ENCODE data around the gene DUS1L. TPM values are rescaled to one million over a fixed set of nuclear protein-coding genes. Genes with fewer than 3 reads are reported as not detected.

The DUS1L gene
- total RNA-seq, 1 experiment from 2014 or later, result 176 TPM

DNA sequence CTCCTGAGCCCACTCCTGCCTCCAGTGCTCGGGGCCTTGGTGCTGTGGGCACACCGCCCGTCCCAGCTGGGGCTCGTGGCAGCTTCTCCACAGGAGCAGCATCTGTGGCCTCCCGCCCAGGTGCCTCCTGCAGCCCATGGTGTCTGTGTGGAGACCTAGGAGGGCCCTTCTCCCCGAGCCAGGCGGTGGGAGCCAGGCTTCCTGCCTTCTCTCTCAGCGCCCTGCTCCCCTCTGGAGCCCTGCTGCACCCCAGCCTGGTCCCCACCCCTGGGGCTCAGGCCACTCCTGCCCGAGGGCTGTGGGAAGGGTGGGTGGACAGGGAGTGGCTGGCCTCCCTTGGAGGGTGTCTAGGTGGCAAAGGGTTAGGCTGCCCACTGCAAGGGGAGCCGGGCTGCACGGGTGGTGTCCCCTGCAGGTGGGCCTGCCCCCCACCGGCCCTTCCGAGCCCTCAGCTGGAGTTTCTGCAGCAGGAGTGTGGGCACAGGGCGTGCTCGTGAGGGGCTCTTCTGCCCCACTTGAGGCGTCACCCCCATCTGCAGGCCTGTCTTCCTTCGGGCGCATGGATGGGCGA lies 53.9 kb downstream of the DUS1L start:
- CTCF ChIA-PET, result interaction anchor here (1.1 kb wide), 1 partner anchor 8 kb away, joined by 4 read pairs; no protein-coding TSS in a partner anchor
- Histone ChIP-seq H3K36me3 (ENCODE audit: control insufficient read depth in 1 of 2, insufficient read depth in 2 of 2, low read length in 2 of 2) (no peaks in the 10 kb centered on the region), H3K9me3 (ENCODE audit: control insufficient read depth in 1 of 2, insufficient read depth in 1 of 2, low read depth in 1 of 2, low read length in 2 of 2) (no peaks in the 10 kb centered on the region), H2AFZ (ENCODE audit: low read depth, low read length, poor library complexity, severe bottlenecking) (no peak overlapping the region), H4K20me1 (ENCODE audit: insufficient read depth) (no peaks in the 10 kb centered on the region), H3K9ac (ENCODE audit: low read length) (no peak overlapping the region), H3K27me3 (ENCODE audit: insufficient read depth, low read length) (no peaks in the 10 kb centered on the region), H3K4me2 (ENCODE audit: low read length) (no peak overlapping the region), H3K79me2 (ENCODE audit: insufficient read depth, low read length) (no peaks in the 10 kb centered on the region), H3K9me2 (ENCODE audit: insufficient read depth) (no peaks in the 10 kb centered on the region), H3K27ac (ENCODE audit: low read depth, low read length) (no peak overlapping the region), H3K4me1 (ENCODE audit: control insufficient read depth in 1 of 2, insufficient read depth in 2 of 2, low read length in 2 of 2) (no peaks in the 10 kb centered on the region), H3K4me3 (replicated peaks in 1 of 2; ENCODE audit: low read depth in 1 of 2, low read length in 2 of 2) (no peak overlapping the region)
- intact Hi-C loops (cut with micrococcal nuclease), result no loop called here
- no peak for ATAC-seq
- POLR2A ChIA-PET, result no interaction called here
- RAD21 ChIA-PET (ENCODE audit: low non-redundant PET in 1 of 2, low total read pairs in 2 of 2, uncharacterized antibody in 2 of 2, unreplicated experiment in 2 of 2), result no interaction called here
- DNase-seq (ENCODE audit: low read depth, low spot score), result no peak
- no TSS peak for BruUV-seq (replicated peaks)
- TF ChIP-seq CBX3 (IDR thresholded peaks at IDR 0.05; ENCODE audit: low read depth), result no peak
- TF ChIP-seq SRF (IDR thresholded peaks at IDR 0.05; ENCODE audit: low read depth), result no peak
- TF ChIP-seq, protein P1, sequence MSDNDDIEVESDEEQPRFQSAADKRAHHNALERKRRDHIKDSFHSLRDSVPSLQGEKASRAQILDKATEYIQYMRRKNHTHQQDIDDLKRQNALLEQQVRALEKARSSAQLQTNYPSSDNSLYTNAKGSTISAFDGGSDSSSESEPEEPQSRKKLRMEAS (IDR thresholded peaks at IDR 0.05), result no peak
- TF ChIP-seq EZH2phosphoT487 (IDR thresholded peaks at IDR 0.05; ENCODE audit: borderline replicate concordance), result no peak
- TF ChIP-seq SIN3A (IDR thresholded peaks at IDR 0.05; ENCODE audit: low read depth), result no peak
- TF ChIP-seq POLR2AphosphoS5 (IDR thresholded peaks at IDR 0.05; ENCODE audit: low read depth, low read length), result no peak
- no peak for TF ChIP-seq ZNF274 (IDR thresholded peaks at IDR 0.05; ENCODE audit: low read depth, low read length)
- TF ChIP-seq, protein P2, sequence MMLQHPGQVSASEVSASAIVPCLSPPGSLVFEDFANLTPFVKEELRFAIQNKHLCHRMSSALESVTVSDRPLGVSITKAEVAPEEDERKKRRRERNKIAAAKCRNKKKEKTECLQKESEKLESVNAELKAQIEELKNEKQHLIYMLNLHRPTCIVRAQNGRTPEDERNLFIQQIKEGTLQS (IDR thresholded peaks at IDR 0.05), result no peak
- TF ChIP-seq ELF1 (IDR thresholded peaks at IDR 0.05; ENCODE audit: borderline replicate concordance, low read depth), result no peak
- no peak for TF ChIP-seq CEBPB (IDR thresholded peaks at IDR 0.05; ENCODE audit: low read depth)
- TF ChIP-seq, protein P3, sequence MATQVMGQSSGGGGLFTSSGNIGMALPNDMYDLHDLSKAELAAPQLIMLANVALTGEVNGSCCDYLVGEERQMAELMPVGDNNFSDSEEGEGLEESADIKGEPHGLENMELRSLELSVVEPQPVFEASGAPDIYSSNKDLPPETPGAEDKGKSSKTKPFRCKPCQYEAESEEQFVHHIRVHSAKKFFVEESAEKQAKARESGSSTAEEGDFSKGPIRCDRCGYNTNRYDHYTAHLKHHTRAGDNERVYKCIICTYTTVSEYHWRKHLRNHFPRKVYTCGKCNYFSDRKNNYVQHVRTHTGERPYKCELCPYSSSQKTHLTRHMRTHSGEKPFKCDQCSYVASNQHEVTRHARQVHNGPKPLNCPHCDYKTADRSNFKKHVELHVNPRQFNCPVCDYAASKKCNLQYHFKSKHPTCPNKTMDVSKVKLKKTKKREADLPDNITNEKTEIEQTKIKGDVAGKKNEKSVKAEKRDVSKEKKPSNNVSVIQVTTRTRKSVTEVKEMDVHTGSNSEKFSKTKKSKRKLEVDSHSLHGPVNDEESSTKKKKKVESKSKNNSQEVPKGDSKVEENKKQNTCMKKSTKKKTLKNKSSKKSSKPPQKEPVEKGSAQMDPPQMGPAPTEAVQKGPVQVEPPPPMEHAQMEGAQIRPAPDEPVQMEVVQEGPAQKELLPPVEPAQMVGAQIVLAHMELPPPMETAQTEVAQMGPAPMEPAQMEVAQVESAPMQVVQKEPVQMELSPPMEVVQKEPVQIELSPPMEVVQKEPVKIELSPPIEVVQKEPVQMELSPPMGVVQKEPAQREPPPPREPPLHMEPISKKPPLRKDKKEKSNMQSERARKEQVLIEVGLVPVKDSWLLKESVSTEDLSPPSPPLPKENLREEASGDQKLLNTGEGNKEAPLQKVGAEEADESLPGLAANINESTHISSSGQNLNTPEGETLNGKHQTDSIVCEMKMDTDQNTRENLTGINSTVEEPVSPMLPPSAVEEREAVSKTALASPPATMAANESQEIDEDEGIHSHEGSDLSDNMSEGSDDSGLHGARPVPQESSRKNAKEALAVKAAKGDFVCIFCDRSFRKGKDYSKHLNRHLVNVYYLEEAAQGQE (IDR thresholded peaks at IDR 0.05; ENCODE audit: low read depth), result no peak
- no peak for TF ChIP-seq EZH2 (IDR thresholded peaks at IDR 0.05)
- no peak for TF ChIP-seq RAD21 (IDR thresholded peaks at IDR 0.05; ENCODE audit: low read depth)
- no peak for TF ChIP-seq TCF7L2 (IDR thresholded peaks at IDR 0.05; ENCODE audit: borderline replicate concordance, extremely low read depth, insufficient read depth, insufficient read length)
- TF ChIP-seq SP1 (IDR thresholded peaks at IDR 0.05; ENCODE audit: low read depth), result no peak
- no peak for TF ChIP-seq FOSL1 (IDR thresholded peaks at IDR 0.05; ENCODE audit: low read depth)
- TF ChIP-seq YY1 (IDR thresholded peaks at IDR 0.05; ENCODE audit: extremely low read depth, insufficient replicate concordance, low read depth, low read length), result no peak
